NCI-H2227 treated with DMSO at 0.1 percent for 48 hours (cell line): ENCODE measurements around the gene MELTF.

Source experiments
- DNase-seq: peaks from one replicate; lab custom pipeline; 2025; lab: John Stamatoyannopoulos, UW

Gene MELTF

GRCh38 chr3:197009532-197010019 lies 20.0 kb downstream of the MELTF start:
- DNase-seq: no peak

GRCh38 chr3:197008436-197009209 lies 21.0 kb downstream of the MELTF start:
- no peak for DNase-seq

DNA sequence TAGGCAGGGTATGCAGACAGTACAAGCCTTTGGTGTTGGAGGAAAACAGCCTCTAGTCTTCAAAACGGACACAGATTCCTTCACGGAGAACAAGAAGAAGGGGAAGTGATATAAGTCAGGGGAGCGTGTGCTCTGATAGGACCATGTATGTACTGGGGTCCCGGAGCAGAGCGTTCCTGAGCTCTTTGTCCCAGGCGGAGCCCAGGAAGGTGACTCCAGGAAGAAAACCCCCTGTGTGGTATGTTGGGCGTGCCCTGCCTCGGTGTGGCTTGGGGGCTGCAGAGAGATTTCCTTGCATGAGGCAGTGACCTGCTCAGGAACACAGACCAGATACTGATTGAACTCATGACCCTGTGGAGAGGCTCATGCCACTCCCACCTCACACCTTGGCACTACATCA lies 21.7 kb downstream of the MELTF start:
- no peak for DNase-seq

GRCh38 chr3:197007296-197007940 lies 22.2 kb downstream of the MELTF start:
- no peak for DNase-seq

GRCh38 chr3:197006860-197007259 lies 22.8 kb downstream of the MELTF start:
- no peak for DNase-seq

GRCh38 chr3:197006446-197006845 lies 23.2 kb downstream of the MELTF start:
- DNase-seq: no peak

DNA sequence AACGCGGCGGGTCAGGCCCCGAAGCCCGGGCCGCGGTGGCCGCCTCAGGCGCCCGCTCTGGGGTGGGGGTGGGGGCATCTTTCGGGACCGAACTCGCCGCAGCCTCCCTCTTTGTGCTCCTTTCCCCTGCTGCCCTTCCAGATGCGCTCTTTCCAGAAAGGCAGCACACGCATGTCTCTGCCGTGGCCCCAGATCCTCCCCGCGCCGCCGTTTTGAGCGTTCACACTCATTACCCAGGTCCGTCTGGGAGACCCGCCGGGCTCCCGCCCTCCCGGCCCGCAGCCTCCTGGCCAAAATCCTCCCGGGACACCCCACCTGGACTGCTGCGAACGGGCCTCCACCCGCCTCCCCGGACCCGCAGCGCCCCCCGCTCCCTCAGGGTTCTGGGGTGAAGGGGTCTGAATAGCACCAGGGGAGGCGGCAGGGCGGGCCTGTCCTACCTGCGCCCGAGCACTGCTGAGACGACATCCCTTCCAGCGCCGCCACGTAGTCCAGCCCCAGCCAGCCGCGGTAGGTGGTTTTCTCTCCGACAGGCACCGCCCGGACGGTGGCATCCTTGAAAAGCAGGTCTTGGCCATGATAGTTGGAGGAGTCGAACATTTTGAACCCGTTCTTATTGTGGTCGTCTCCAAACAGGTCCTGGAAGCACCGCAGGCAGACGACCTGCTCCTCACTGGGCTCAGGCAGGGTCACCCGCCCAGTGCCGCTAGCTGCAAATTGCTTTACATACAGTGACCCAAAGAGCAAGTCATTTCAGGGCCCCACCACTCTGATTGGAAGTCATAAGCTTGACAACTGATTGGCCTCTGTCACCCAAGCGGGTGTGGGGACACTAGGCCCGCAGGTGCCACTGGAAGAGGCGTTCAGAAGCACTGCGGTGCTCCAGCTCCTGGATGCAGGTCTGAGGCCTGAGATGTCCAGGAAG lies 25.9 kb downstream of the MELTF start:
- no peak for DNase-seq

- peak; percentile 19 for DNase-seq
Observed at GRCh38 chr3:197002701-197003454, 26.7 kb downstream of the MELTF start.

- no peak for DNase-seq
Observed at GRCh38 chr3:197001972-197002700, 27.5 kb downstream of the MELTF start.

GRCh38 chr3:197001106-197001971 lies 28.3 kb downstream of the MELTF start:
- no peak for DNase-seq

DNA sequence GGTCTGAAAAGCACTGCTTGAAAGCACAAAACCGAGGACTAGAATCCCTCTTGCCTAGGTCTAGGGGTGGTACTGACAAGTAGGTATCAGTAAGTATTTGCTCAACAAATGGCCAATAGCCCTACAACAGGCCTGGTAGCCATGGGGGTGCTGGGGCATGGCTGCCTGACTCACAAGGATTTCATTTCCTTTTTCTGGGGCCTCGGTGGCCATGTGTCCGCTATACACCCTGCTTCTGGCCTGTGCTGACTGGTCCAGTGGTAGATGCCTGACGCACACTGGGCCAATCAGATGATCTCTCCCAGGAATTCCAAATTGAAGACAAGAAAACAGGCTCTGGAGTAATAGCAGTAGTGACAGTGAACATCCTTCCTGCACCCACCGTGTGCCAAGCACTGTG lies 29.4 kb downstream of the MELTF start:
- DNase-seq: no peak

DNA sequence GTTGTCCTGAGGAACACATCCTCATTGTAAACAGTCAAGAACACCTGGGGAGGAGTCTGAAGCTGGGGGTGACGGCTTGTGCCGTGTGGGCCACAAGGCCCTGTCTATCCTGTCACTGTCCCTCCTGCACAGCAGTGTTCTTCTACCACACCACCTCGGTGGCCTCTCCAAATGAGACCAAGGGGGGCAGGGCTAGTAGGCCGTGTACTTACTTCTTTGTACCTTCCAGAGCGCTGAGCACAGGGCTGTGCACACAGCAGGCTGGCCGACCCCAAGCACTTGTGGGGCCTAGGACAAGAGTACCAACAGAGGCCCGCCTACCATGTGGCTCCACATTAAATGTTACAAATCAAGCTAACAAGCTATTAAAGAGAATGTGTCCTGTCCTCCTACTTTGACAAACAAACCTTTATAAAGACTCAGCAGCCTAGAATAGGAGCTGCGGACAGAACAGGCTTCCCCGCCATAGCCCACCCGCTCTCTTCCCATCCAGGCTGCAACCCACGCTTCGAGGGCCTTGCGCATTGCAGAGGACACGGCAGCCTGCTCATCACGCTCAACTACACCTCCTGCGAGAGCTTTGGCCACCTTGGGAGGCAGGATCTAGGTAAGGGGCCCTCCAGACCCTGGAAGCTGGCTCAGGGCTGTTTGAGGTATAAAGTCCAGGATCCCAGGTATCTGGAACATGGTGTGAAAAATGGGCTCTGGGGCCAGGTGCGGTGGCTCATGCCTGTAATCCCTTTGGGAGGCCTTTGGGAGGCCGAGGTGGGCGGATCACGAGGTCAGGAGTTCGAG lies 30.5 kb downstream of the MELTF start:
- no peak for DNase-seq

GRCh38 chr3:196997311-196997710 lies 32.3 kb downstream of the MELTF start:
- DNase-seq: no peak

DNA sequence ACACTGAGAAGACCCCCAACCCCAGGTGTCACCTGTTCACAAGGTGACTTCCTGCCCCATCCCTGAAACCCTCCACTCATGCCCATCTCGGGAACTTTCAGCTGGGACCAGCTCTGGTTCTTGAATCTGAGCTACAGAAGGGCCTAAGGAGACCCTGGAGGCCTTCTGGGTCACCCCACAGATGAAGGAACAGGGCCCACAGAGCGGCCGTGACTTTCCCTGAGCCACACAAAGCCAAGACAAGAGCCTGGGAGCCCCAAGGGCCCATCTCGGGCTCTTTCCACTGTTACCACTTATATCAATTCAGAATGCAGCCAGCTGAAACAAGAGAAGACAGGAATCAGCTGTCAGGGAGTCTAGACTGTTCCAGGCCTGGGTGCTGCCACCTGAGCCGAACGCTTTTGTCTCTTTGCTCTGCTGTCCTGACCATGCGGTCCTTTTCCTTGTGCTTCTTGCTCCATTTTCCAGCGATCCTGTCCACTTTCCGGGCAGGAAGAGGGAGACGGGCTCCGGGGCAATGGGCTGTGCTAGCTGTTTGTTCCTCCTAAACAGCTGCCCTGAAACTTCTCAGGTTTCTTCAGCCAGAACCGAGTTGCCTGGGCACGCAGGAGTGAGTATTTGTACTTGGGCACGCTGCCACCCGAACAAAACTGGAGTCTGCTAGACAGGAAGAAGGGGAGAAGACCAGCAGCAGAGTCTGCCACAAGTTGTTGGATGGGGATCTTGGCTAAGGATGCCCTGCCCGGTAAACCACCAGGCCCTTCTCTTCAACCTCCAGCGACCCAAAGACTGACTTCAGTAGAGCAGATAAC lies 33.0 kb downstream of the MELTF start:
- no peak for DNase-seq

DNA sequence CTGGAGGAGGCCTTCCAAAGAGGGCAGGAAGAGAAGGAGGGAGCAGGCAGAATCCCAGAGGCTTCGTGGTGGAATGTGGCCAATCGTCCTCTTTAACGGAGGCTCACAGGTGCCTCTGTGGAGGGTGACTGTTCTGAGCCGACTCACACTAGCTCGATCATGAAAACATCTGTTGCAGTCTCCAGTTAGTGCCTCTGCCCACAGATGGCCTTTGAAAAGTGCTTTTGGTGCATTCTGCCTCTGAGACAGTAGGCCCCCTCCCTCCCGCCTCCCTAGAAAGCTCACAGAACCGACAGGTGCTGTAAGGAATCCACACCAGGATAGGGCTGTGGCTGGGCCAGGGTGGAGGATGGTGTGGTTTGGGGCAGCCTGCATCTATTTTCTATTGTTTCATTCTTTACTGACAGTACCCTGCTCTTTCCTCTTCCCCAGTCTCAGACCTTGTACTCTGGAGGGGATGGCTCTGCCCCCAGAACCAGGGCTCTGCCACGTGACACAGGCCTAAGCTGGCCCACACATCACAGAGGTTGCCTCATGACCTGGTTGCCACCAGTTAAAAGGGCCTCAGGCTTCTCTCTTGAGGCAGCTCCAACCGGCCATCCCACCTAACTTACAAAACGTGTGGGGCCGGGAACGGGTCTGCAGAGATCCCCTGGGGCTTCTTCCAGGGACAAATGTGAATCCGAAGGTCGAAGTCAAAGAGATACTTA lies 33.8 kb downstream of the MELTF start:
- DNase-seq: no peak

DNA sequence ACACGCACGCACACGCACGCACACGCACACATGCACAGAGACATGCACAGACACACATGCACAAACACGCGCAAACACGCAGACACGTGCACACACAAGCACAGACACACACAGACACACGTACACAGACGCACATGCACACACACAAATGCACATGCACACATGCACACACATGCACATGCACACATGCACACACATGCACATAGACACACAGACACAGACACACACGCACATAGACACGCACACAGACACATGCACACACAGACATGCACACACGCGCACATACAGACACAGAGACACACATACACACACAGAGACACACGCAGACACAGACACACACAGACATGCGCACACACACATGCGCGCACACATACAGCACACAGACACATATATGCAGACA lies 34.6 kb downstream of the MELTF start:
- DNase-seq: no peak

- DNase-seq: no peak
Observed at GRCh38 chr3:196994056-196994455, 35.6 kb downstream of the MELTF start.
